WTC11 (cell line): ENCODE results near the gene MTG1. TPM values are rescaled to one million over a fixed set of nuclear protein-coding genes. Genes with fewer than 3 reads are reported as not detected.

Experiments
- ATAC-seq: fragments of 200-7000 bp; cut with Tn5 transposase; 2 replicates; pipeline ENCODE4 v1.10.0; 2021; ENCODE audit warnings: mild to moderate bottlenecking, moderate library complexity
- CTCF ChIA-PET: fragments of 300-600 bp; sonication (Branson Sonifier 250); formaldehyde crosslinking; loops from one replicate; lab custom pipeline; 2021; ENCODE audit warnings: antibody characterized with exemption; lab: Charles Lee
- POLR2A ChIA-PET: fragments of 350-600 bp; sonication (Branson Sonifier 250); formaldehyde crosslinking; loops from one replicate; lab custom pipeline; 2021; ENCODE audit warnings: antibody characterized with exemption; lab: Charles Lee
- DNase-seq: peaks from one replicate; pipeline ENCODE4 v3.0.0; 2021; ENCODE audit warnings: low spot score
- H3K27ac Mint-ChIP-seq: 2 replicates; pipeline ENCODE4 v1.8.0; 2021; ENCODE audit warnings: mixed read lengths
- H3K27me3 Mint-ChIP-seq: 2 replicates; pipeline ENCODE4 v1.8.0; 2021; ENCODE audit warnings: low read depth, mild to moderate bottlenecking, moderate library complexity, mixed read lengths
- H3K36me3 Mint-ChIP-seq: 2 replicates; pipeline ENCODE4 v1.8.0; 2021; ENCODE audit warnings: mixed read lengths
- H3K4me1 Mint-ChIP-seq: 2 replicates; pipeline ENCODE4 v1.8.0; 2022; ENCODE audit warnings: mixed read lengths
- H3K4me3 Mint-ChIP-seq: 2 replicates; pipeline ENCODE4 v1.8.0; 2021; ENCODE audit warnings: mild to moderate bottlenecking, moderate library complexity, mixed read lengths
- H3K9me3 Mint-ChIP-seq: 2 replicates; pipeline ENCODE4 v1.8.0; 2021; ENCODE audit warnings: mixed read lengths
- E2F1 ChIP-seq: sonication (generic); formaldehyde crosslinking; IDR thresholded peaks from 2 replicates; pipeline ENCODE4 v1.8.0; 2022; ENCODE audit warnings: mild to moderate bottlenecking, missing genetic modification reagents
- GTF2I ChIP-seq: fragments of 250-450 bp; sonication (Bioruptor Pico); conservative IDR thresholded peaks from 2 replicates; pipeline ENCODE4 v1.4.0; 2021; ENCODE audit warnings: mild to moderate bottlenecking
- HMGXB4 ChIP-seq: sonication (generic); formaldehyde crosslinking; IDR thresholded peaks from 2 replicates; pipeline ENCODE4 v1.8.1; 2023; ENCODE audit warnings: mild to moderate bottlenecking, moderate library complexity, missing genetic modification reagents
- JUN ChIP-seq: sonication (generic); formaldehyde crosslinking; IDR thresholded peaks from 2 replicates; pipeline ENCODE4 v1.8.0; 2023; ENCODE audit warnings: mild to moderate bottlenecking, missing genetic modification reagents
- MAX ChIP-seq: sonication (generic); formaldehyde crosslinking; IDR thresholded peaks from 2 replicates; pipeline ENCODE4 v1.8.0; 2022; ENCODE audit warnings: mild to moderate bottlenecking, missing genetic modification reagents
- MXD4 ChIP-seq: fragments of 250-450 bp; sonication (Bioruptor Pico); IDR thresholded peaks from 2 replicates; pipeline ENCODE4 v1.8.0; 2021; ENCODE audit warnings: mild to moderate bottlenecking, moderate library complexity, borderline replicate concordance
- NFATC4 ChIP-seq: fragments of 250-450 bp; sonication (Bioruptor Pico); IDR thresholded peaks from 2 replicates; pipeline ENCODE4 v1.9.0; 2021; ENCODE audit warnings: mild to moderate bottlenecking
- OVOL2 ChIP-seq: fragments of 250-450 bp; sonication (Bioruptor Pico); IDR thresholded peaks from 2 replicates; pipeline ENCODE4 v1.9.0; 2021; ENCODE audit warnings: mild to moderate bottlenecking, borderline replicate concordance
- PREB ChIP-seq: sonication (generic); formaldehyde crosslinking; IDR thresholded peaks from 2 replicates; pipeline ENCODE4 v1.8.1; 2022; ENCODE audit warnings: mild to moderate bottlenecking, missing genetic modification reagents, moderate library complexity, borderline replicate concordance
- PRRX2 ChIP-seq: fragments of 250-450 bp; sonication (Bioruptor Pico); IDR thresholded peaks from 2 replicates; pipeline ENCODE4 v1.8.0; 2021; ENCODE audit warnings: mild to moderate bottlenecking
- RELA ChIP-seq: sonication (generic); formaldehyde crosslinking; IDR thresholded peaks from 2 replicates; pipeline ENCODE4 v1.8.1; 2022; ENCODE audit warnings: missing genetic modification reagents, mild to moderate bottlenecking, borderline replicate concordance
- STAT6 ChIP-seq: sonication (generic); formaldehyde crosslinking; conservative IDR thresholded peaks from 2 replicates; pipeline ENCODE4 v1.8.1; 2023; ENCODE audit warnings: mild to moderate bottlenecking, low read depth, missing genetic modification reagents, moderate library complexity
- ZNF138 ChIP-seq: sonication (generic); formaldehyde crosslinking; conservative IDR thresholded peaks from 2 replicates; pipeline ENCODE4 v1.8.1; 2022; ENCODE audit warnings: mild to moderate bottlenecking, moderate library complexity, missing genetic modification reagents
- ZNF232 ChIP-seq: sonication (generic); formaldehyde crosslinking; IDR thresholded peaks from 2 replicates; pipeline ENCODE4 v1.8.0; 2022; ENCODE audit warnings: mild to moderate bottlenecking, missing genetic modification reagents
- ZSCAN18 ChIP-seq: fragments of 250-450 bp; sonication (Bioruptor Pico); IDR thresholded peaks from 2 replicates; pipeline ENCODE4 v2.1.2; 2022; ENCODE audit warnings: mild to moderate bottlenecking, moderate library complexity
- total RNA-seq: library from RNA; stranded (reverse); gene quantifications from 3 replicates; pipeline ENCODE4 v1.2.3, GENCODE V29; 2021

Gene MTG1
- total RNA-seq, 1 experiment from 2014 or later: 63.0 TPM

GRCh38 chr10:133355266-133355665, 38.7 kb upstream of the MTG1 start:
- ChIA-PET CTCF (interaction anchor here (1.3 kb wide), 1 partner anchor 25 kb away, joined by 3 read pairs; no protein-coding TSS in a partner anchor), POLR2A (no interaction called here)
- TF ChIP-seq NFATC4 (CRISPR knock-in tag) (no peak), MAX (no peak), ZNF138 (CRISPR knock-in tag) (no peak), PRRX2 (CRISPR knock-in tag) (no peak), E2F1 (CRISPR knock-in tag) (no peak), ZSCAN18 (CRISPR knock-in tag) (no peak), OVOL2 (CRISPR knock-in tag) (no peak)
- peaks cover 5% of the 10 kb centered on the region for H3K27me3 Mint-ChIP-seq
- no peak for ATAC-seq
- no peaks in the 10 kb centered on the region for H3K36me3 Mint-ChIP-seq
- H3K4me3 Mint-ChIP-seq: no peak overlapping the region
- H3K27ac Mint-ChIP-seq: no peak overlapping the region
- no peaks in the 10 kb centered on the region for H3K9me3 Mint-ChIP-seq
- H3K4me1 Mint-ChIP-seq: no peaks in the 10 kb centered on the region
- no peak for DNase-seq

- H3K9me3 Mint-ChIP-seq: no peaks in the 10 kb centered on the region
- no peaks in the 10 kb centered on the region for H3K4me1 Mint-ChIP-seq
- H3K27ac Mint-ChIP-seq: no peak overlapping the region
- no peak for DNase-seq
- TF ChIP-seq E2F1 (CRISPR knock-in tag): no peak
- TF ChIP-seq STAT6: no peak
- TF ChIP-seq MXD4 (CRISPR knock-in tag): no peak
- TF ChIP-seq ZNF232 (CRISPR knock-in tag): no peak
- TF ChIP-seq PREB (CRISPR knock-in tag): no peak
- TF ChIP-seq RELA (CRISPR knock-in tag): no peak
- TF ChIP-seq JUN (CRISPR knock-in tag): no peak
- TF ChIP-seq HMGXB4 (CRISPR knock-in tag): no peak
- TF ChIP-seq GTF2I (CRISPR knock-in tag): no peak
- TF ChIP-seq, all 79 proteins: peak for 0
- POLR2A ChIA-PET: no interaction called here
- no peak for ATAC-seq
- Mint-ChIP-seq H3K36me3 (no peaks in the 10 kb centered on the region), H3K4me3 (peak overlapping the region; percentile 45), H3K27me3 (peaks cover 12% of the 10 kb centered on the region)
- CTCF ChIA-PET: interaction anchor here (1.3 kb wide), 1 partner anchor 26 kb away, joined by 3 read pairs; no protein-coding TSS in a partner anchor
These were observed 38.0 kb upstream of the MTG1 start for GRCh38 chr10:133355991-133356390.
